CD4-positive, alpha-beta memory T cell (primary cell): Measurements from ENCODE around the gene TET3. TPM values are rescaled to one million over a fixed set of nuclear protein-coding genes. Genes with fewer than 3 reads are reported as not detected.
A peak's percentile ranks its signal among the peaks of the same experiment; 100 is the strongest.

Experiments used
- CTCF ChIA-PET: fragments of 350-600 bp; sonication (Branson Sonifier 250); formaldehyde crosslinking; loops from one replicate; lab custom pipeline; 2021; ENCODE audit warnings: inconsistent platforms; ENCODE audit not compliant: partially characterized antibody; lab: Charles Lee
- POLR2A ChIA-PET: fragments of 350-600 bp; sonication (Branson Sonifier 250); formaldehyde crosslinking; loops from one replicate; lab custom pipeline; 2021; ENCODE audit not compliant: partially characterized antibody; lab: Charles Lee
- DNase-seq, 5 donors: peaks; one replicate each; pipeline versions ENCODE4 v3.0.0 to v3.0.0-alpha.2; 2020 to 2022; ENCODE audit warnings: mixed read lengths in 1 of 5
- H3K27ac ChIP-seq: one replicate; pipeline ENCODE4 v1.7.0; 2013; ENCODE audit warnings: low read depth, low read length
- H3K27me3 ChIP-seq: 2 replicates; pipeline ENCODE4 v1.7.0; 2013; ENCODE audit warnings: mild to moderate bottlenecking, low read length, moderate library complexity; ENCODE audit not compliant: insufficient read depth
- H3K36me3 ChIP-seq: 2 replicates; pipeline ENCODE4 v1.7.0; 2013; ENCODE audit warnings: mild to moderate bottlenecking, low read length, moderate library complexity; ENCODE audit not compliant: insufficient read depth
- H3K4me1 ChIP-seq: 2 replicates; pipeline ENCODE4 v1.7.0; 2013; ENCODE audit warnings: mild to moderate bottlenecking, low read length, moderate library complexity; ENCODE audit not compliant: insufficient read depth
- H3K4me3 ChIP-seq, 2 donors: one replicate each; pipeline ENCODE4 v1.7.0; 2013; ENCODE audit warnings: low read length in 2 of 2, mild to moderate bottlenecking in 1 of 2
- H3K9me3 ChIP-seq, 2 donors: one replicate each; pipeline ENCODE4 v1.7.0; 2013; ENCODE audit warnings: low read length in 2 of 2, control low read depth in 1 of 2; ENCODE audit not compliant: control insufficient read depth in 1 of 2
- H3K27ac Mint-ChIP-seq, 7 donors: one replicate each; pipeline ENCODE4 v1.8.0; 2020 to 2021; ENCODE audit warnings: mixed read lengths in 7 of 7, mild to moderate bottlenecking in 6 of 7, inconsistent platforms in 3 of 7, moderate library complexity in 3 of 7
- H3K27me3 Mint-ChIP-seq, 2 donors: one replicate each; pipeline ENCODE4 v1.8.0; 2020 to 2021; ENCODE audit warnings: mixed read lengths in 2 of 2
- H3K36me3 Mint-ChIP-seq, 2 donors: one replicate each; pipeline ENCODE4 v1.8.0; 2020 to 2021; ENCODE audit warnings: mixed read lengths in 2 of 2, inconsistent platforms in 1 of 2, mild to moderate bottlenecking in 1 of 2
- H3K4me1 Mint-ChIP-seq, 4 donors: one replicate each; pipeline ENCODE4 v1.8.0; 2020 to 2021; ENCODE audit warnings: mixed read lengths in 4 of 4, mild to moderate bottlenecking in 1 of 4
- H3K4me3 Mint-ChIP-seq, 8 donors: one replicate each; pipeline ENCODE4 v1.8.0; 2020 to 2021; ENCODE audit warnings: mixed read lengths in 8 of 8, mild to moderate bottlenecking in 7 of 8, moderate library complexity in 6 of 8, inconsistent platforms in 3 of 8
- H3K9me3 Mint-ChIP-seq, 8 donors: one replicate each; pipeline ENCODE4 v1.8.0; 2020 to 2021; ENCODE audit warnings: mixed read lengths in 8 of 8, mild to moderate bottlenecking in 5 of 8, inconsistent platforms in 3 of 8, moderate library complexity in 1 of 8
- intact Hi-C: fragments of 100-400 bp; cut with micrococcal nuclease; formaldehyde crosslinking; loops from one replicate; pipeline ENCODE4 v1.15.1; 2023
- polyA plus RNA-seq, 2 donors: library from polyadenylated mRNA; unstranded; fragments of 300-500 nt; fragmentation: Illumina TruSeq; gene quantifications; one replicate each; pipeline ENCODE4 v1.2.3, GENCODE V29; 2021
- total RNA-seq, 2 experiments: library from RNA; stranded (reverse); gene quantifications; one replicate each; pipeline ENCODE4 v1.2.3, GENCODE V29; 2021

TET3 gene
- total and polyA plus RNA-seq, 4 experiments from 2014 or later = 0.03 to 19.4 (median 9.4) TPM

GRCh38 chr2:73980566-73980965 lies 4.1 kb upstream of the TET3 start:
- H3K27me3 Mint-ChIP-seq = no peaks in the 10 kb centered on the region
- H3K4me1 ChIP-seq = peaks cover 50% of the 10 kb centered on the region
- no peak overlapping the region for H3K4me3 ChIP-seq
- no peaks in the 10 kb centered on the region for H3K9me3 Mint-ChIP-seq
- intact Hi-C loops = loop anchor here (10.0 kb wide), 1 partner anchor 746 kb away; the partner anchor contains the start of genes CCT7 and PRADC1
- peaks cover 0 to 1% of the 10 kb centered on the region in 2 donors for H3K36me3 Mint-ChIP-seq
- peaks cover 39 to 72% (median 54%) of the 10 kb centered on the region in 4 donors for H3K4me1 Mint-ChIP-seq
- POLR2A ChIA-PET = interaction anchor here (1.2 to 1.6 kb wide), 2 partner anchors 9 to 140 kb away, joined by 3 to 4 read pairs; no protein-coding TSS in a partner anchor
- H3K9me3 ChIP-seq = no peaks in the 10 kb centered on the region
- no peak for DNase-seq
- no peaks in the 10 kb centered on the region for H3K36me3 ChIP-seq
- H3K27ac Mint-ChIP-seq = peak overlapping the region in 3 of 7 donors; percentile 5 to 70 (median 9)
- H3K4me3 Mint-ChIP-seq = peak overlapping the region in 7 of 8 donors; percentile 70 to 89 (median 77)
- no peak overlapping the region for H3K27ac ChIP-seq
- CTCF ChIA-PET = interaction anchor here (1.3 kb wide), 1 partner anchor 70 kb away, joined by 4 read pairs; no protein-coding TSS in a partner anchor
- H3K27me3 ChIP-seq = no peaks in the 10 kb centered on the region

DNA sequence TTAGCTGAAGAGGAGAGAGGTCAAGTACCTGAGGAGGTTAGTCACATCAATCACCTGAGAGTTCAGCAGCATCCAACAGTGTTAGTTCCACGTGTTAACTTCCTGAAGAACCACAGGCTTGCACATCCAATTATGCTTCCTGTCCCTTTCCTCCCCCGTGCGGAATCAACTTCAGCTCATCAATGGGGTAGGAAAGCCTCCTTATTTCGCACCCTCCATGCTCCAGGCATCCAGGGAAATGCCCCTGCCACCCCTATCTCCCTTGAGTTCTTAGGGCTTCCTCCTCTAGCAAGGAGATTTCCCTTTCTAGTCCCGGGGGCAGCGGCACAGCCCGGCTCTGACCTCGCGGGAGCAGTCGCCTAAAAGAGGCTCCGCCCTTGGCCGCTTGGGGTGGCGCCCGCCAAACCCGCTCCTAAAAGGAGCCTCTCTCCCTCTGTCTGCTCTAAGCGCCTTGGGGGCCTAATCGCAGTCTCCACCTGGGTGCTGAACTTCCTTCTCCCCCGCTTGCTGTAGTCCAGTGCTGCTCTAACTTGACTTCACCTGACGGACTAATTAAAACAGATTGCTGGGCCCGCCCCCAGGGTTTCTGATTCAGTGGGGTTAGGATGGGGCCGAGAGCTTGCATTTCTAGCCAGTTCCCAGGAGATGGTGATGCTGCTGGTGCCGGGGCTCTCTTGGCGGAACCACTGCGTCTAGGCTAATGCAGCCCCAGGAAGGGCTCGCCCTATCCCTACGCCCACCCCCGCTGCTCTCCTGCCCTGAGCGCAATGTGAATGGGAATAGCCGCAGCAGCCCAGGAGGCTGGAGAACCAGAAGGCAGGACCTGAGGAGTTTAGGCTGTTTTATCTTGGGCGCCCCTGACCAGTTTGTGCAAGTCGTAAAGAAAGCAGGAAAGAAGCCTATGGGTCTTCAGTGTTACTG lies 3.4 kb upstream of the TET3 start:
- no peaks in the 10 kb centered on the region for H3K27me3 ChIP-seq
- no peaks in the 10 kb centered on the region for H3K9me3 Mint-ChIP-seq
- peak overlapping the region in 6 of 7 donors; percentile 38 to 77 (median 72) for H3K27ac Mint-ChIP-seq
- ChIA-PET POLR2A (interaction anchor here (0.8 to 1.6 kb wide), 4 partner anchors 10 to 139 kb away, joined by 3 to 4 read pairs (median 3); no protein-coding TSS in a partner anchor), CTCF (interaction anchor here (1.2 kb wide), 1 partner anchor 10 kb away, joined by 3 read pairs; no protein-coding TSS in a partner anchor)
- peaks cover 57% of the 10 kb centered on the region for H3K4me1 ChIP-seq
- intact Hi-C loops = loop anchor here (10.0 kb wide), 1 partner anchor 747 kb away; the partner anchor contains the start of genes CCT7 and PRADC1
- H3K4me3 Mint-ChIP-seq = peak overlapping the region; percentile 70 to 89 (median 76)
- H3K4me1 Mint-ChIP-seq = peaks cover 43 to 77% (median 56%) of the 10 kb centered on the region in 4 donors
- H3K27me3 Mint-ChIP-seq = no peaks in the 10 kb centered on the region
- DNase-seq = peak in 1 of 5 donors; percentile 16
- H3K36me3 ChIP-seq = no peaks in the 10 kb centered on the region
- peak overlapping the region; percentile 15 to 42 for H3K4me3 ChIP-seq
- no peak overlapping the region for H3K27ac ChIP-seq
- H3K9me3 ChIP-seq = no peaks in the 10 kb centered on the region
- peaks cover 0 to 4% of the 10 kb centered on the region in 2 donors for H3K36me3 Mint-ChIP-seq

- peaks cover 0 to 7% of the 10 kb centered on the region in 2 donors for H3K36me3 Mint-ChIP-seq
- DNase-seq = no peak
- no peaks in the 10 kb centered on the region for H3K27me3 ChIP-seq
- no peaks in the 10 kb centered on the region for H3K9me3 Mint-ChIP-seq
- ChIA-PET CTCF (interaction anchor here (1.2 kb wide), 1 partner anchor 11 kb away, joined by 3 read pairs; no protein-coding TSS in a partner anchor), POLR2A (interaction anchor here (0.9 to 1.4 kb wide), 3 partner anchors 12 to 55 kb away, joined by 3 read pairs; no protein-coding TSS in a partner anchor)
- H3K4me1 ChIP-seq = peaks cover 65% of the 10 kb centered on the region
- peak overlapping the region in 5 of 8 donors; percentile 17 to 89 (median 37) for H3K4me3 Mint-ChIP-seq
- H3K36me3 ChIP-seq = no peaks in the 10 kb centered on the region
- H3K9me3 ChIP-seq = no peaks in the 10 kb centered on the region
- intact Hi-C loops = loop anchor here (10.0 kb wide), 1 partner anchor 747 kb away; the partner anchor contains the start of genes CCT7 and PRADC1
- H3K4me1 Mint-ChIP-seq = peaks cover 50 to 82% (median 64%) of the 10 kb centered on the region in 4 donors
- no peaks in the 10 kb centered on the region for H3K27me3 Mint-ChIP-seq
- H3K27ac Mint-ChIP-seq = peak overlapping the region; percentile 14 to 81 (median 51)
- no peak overlapping the region for H3K27ac ChIP-seq
- no peak overlapping the region for H3K4me3 ChIP-seq
Observed at GRCh38 chr2:73982140-73982617, 2.5 kb upstream of the TET3 start.

DNA sequence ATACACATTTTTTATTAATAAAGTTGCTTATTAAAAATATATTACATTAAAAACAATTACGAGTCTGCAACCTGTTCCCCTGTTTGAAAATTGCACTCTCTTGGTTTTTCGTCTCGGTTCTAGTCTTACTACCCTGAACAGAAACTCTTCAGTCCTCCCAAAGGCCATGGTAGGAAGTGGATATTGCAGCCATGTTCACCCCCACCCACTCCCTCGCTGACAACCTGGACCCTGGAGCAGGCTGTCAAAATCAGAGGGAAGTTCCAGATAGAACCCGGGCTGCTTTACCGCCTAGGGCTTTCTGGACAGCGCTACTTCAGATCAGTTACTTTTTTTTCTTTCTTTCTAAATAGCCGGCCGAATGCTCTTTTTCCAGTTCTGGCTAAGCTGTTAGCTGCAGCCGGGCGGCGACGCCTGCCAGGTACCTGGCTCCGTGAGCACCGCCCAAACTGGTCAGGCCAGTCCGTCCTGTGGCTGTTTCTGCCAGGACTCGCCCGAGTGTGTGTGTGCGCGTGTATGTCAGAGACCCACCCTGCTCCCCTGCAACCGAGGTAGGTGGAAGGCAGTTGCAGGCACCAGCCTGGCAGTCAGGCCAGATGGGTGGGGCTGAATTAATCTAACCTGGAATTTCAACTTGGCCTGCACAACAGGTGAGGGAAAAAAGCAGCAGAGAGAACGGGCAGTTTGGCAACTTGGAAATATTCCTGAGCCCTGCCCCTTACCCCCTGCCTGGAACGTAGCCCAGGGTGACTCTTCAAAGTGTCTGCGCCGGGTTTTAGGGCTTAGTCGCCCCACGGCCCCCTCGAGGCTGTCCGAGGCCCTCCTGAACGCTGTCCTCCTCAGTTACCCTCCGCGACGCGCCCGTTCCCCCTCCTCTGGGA lies 1.1 kb upstream of the TET3 start:
- no peaks in the 10 kb centered on the region for H3K27me3 Mint-ChIP-seq
- Histone ChIP-seq H3K27me3 (no peaks in the 10 kb centered on the region), H3K4me3 (peak overlapping the region in 1 of 2 donors; percentile 47), H3K4me1 (peaks cover 76% of the 10 kb centered on the region), H3K27ac (peak overlapping the region; percentile 52), H3K9me3 (no peaks in the 10 kb centered on the region), H3K36me3 (no peaks in the 10 kb centered on the region)
- H3K9me3 Mint-ChIP-seq = no peaks in the 10 kb centered on the region
- ChIA-PET CTCF (no interaction called here), POLR2A (interaction anchor here (1.0 to 5.0 kb wide), 4 partner anchors 13 to 56 kb away, joined by 3 to 27 read pairs (median 6); partner anchors contain the start of gene DGUOK)
- intact Hi-C loops = loop anchor here (10.0 kb wide), 1 partner anchor 749 kb away; the partner anchor contains the start of genes CCT7 and PRADC1
- H3K36me3 Mint-ChIP-seq = peaks cover 0 to 12% of the 10 kb centered on the region in 2 donors
- H3K4me3 Mint-ChIP-seq = peak overlapping the region; percentile 69 to 87 (median 77)
- peak overlapping the region; percentile 70 to 91 (median 88) for H3K27ac Mint-ChIP-seq
- peaks cover 62 to 85% (median 72%) of the 10 kb centered on the region in 4 donors for H3K4me1 Mint-ChIP-seq
- peak in 1 of 5 donors; percentile 52 for DNase-seq

- H3K4me3 Mint-ChIP-seq = peak overlapping the region in 2 of 8 donors; percentile 45 to 65
- peaks cover 9 to 19% of the 10 kb centered on the region in 2 donors for H3K36me3 Mint-ChIP-seq
- H3K4me1 Mint-ChIP-seq = peaks cover 60 to 85% (median 71%) of the 10 kb centered on the region in 4 donors
- no peak overlapping the region for H3K27ac ChIP-seq
- no peaks in the 10 kb centered on the region for H3K27me3 Mint-ChIP-seq
- ChIA-PET POLR2A (interaction anchor here (1.0 to 5.0 kb wide), 10 partner anchors 14 to 248 kb away, joined by 3 to 34 read pairs (median 6); partner anchors contain the start of genes DGUOK, STAMBP and TPRKB), CTCF (interaction anchor here (5.7 kb wide), 1 partner anchor 75 kb away, joined by 71 read pairs; no protein-coding TSS in a partner anchor)
- no peaks in the 10 kb centered on the region for H3K36me3 ChIP-seq
- no peaks in the 10 kb centered on the region for H3K9me3 Mint-ChIP-seq
- H3K27ac Mint-ChIP-seq = no peak overlapping the region
- H3K9me3 ChIP-seq = no peaks in the 10 kb centered on the region
- H3K27me3 ChIP-seq = no peaks in the 10 kb centered on the region
- DNase-seq = peak; percentile 73 to 77 (median 77)
- H3K4me1 ChIP-seq = peaks cover 76% of the 10 kb centered on the region
- intact Hi-C loops = loop anchor here (10.0 kb wide), 1 partner anchor 750 kb away; the partner anchor contains the start of genes CCT7 and PRADC1
- no peak overlapping the region for H3K4me3 ChIP-seq
Observed at GRCh38 chr2:73984922-73985307, 205 bp downstream of the TET3 start.
